Measurements from ENCODE around the gene MMP27.
"Not testable (repeated sequence)": the region's sequence is repeated elsewhere in the genome, so short reads cannot be mapped to it uniquely, and the experiment has no call there.

DNA sequence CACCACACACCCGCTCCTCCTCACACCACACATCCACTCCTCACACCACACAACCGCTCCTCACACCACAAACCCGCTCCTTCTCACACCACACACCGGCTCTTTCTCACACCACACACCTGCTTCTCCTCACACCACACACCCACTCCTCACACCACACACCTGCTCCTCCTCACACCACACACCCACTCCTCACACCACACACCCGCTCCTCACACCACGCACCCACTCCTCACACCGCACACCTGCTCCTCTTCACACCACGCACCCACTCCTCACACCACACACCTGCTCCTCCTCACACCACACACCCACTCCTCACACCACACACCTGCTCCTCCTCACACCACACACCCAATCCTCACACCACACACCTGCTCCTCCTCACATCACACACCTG is 25.4 kb upstream of the MMP27 start:
- not testable (repeated sequence) for TF ChIP-seq SP1 (IDR thresholded peaks at IDR 0.05); BHLHE40 (IDR thresholded peaks at IDR 0.05; ENCODE audit: borderline replicate concordance)
